ENCODE results near the gene FNDC3A. TPM values are rescaled to one million over a fixed set of nuclear protein-coding genes. Genes with fewer than 3 reads are reported as not detected.
A peak's percentile ranks its signal among the peaks of the same experiment; 100 is the strongest.

The FNDC3A gene
- total and polyA plus RNA-seq, 4 donors: 25.2 to 89.5 (median 32.1) TPM

DNA sequence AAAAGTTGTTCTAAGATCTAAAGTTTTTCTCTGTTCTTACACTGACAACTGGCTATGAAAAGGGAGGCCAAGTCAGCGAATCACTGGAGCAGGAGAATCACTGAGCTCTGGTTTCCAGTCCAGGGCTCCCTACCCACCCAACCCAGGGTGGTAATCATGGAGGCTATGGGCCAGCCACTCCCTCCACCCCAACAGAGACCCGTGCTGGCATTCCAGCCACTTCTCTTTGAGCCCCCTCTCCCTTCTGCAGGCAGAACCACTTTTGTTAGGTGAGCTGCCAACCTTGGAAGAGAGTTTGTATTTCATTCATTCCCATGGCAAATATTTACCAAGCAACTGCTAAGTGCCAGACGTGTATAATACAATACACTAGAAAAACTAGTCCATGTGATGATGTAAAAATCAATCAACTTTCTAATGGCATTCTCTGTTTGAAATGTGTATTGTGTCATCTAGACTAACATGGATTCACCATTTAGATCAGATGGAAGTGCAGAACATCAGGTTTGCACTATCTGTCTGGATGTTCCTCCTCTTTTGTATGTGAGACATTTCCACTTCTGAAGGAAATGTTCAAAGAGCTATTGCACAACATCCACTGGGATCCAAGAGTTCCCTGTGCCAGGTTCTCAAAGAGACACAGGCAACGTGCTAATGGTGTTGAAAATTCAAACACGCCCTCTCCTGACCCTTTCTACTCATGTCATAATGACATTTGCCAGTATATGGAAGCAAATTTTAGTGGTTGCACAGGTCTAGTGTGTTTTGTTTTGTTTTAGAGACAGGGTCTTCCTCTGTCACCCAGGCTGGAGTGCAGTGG, 249.7 kb downstream of the FNDC3A start (continued):
- TF ChIP-seq, protein P1, sequence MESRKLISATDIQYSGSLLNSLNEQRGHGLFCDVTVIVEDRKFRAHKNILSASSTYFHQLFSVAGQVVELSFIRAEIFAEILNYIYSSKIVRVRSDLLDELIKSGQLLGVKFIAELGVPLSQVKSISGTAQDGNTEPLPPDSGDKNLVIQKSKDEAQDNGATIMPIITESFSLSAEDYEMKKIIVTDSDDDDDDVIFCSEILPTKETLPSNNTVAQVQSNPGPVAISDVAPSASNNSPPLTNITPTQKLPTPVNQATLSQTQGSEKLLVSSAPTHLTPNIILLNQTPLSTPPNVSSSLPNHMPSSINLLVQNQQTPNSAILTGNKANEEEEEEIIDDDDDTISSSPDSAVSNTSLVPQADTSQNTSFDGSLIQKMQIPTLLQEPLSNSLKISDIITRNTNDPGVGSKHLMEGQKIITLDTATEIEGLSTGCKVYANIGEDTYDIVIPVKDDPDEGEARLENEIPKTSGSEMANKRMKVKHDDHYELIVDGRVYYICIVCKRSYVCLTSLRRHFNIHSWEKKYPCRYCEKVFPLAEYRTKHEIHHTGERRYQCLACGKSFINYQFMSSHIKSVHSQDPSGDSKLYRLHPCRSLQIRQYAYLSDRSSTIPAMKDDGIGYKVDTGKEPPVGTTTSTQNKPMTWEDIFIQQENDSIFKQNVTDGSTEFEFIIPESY (IDR thresholded peaks at IDR 0.05): no peak
- TF ChIP-seq EGR1 (IDR thresholded peaks at IDR 0.05; ENCODE audit: low read depth in 2 of 2) (no peak), FOXA2 (IDR thresholded peaks at IDR 0.05) (no peak), YY1 (IDR thresholded peaks at IDR 0.05) (peak; percentile 55), TAF1 (conservative IDR thresholded peaks at IDR 0.05) (no peak)
- TF ChIP-seq, protein P2, sequence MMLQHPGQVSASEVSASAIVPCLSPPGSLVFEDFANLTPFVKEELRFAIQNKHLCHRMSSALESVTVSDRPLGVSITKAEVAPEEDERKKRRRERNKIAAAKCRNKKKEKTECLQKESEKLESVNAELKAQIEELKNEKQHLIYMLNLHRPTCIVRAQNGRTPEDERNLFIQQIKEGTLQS (IDR thresholded peaks at IDR 0.05): peak; percentile 33

GRCh38 chr13:49226613-49227012, 250.9 kb downstream of the FNDC3A start:
- Histone ChIP-seq H3K4me1 (ENCODE audit: control insufficient read depth in 4 of 4, insufficient read depth in 4 of 4, low read length in 3 of 4) (peaks cover 3 to 8% (median 8%) of the 10 kb centered on the region in 4 donors), H3K4me3 (ENCODE audit: low read depth in 1 of 3, low read length in 3 of 3) (no peak overlapping the region), H3K9ac (ENCODE audit: low read depth in 1 of 2, low read length in 2 of 2) (no peak overlapping the region), H3K9me3 (ENCODE audit: control insufficient read depth in 4 of 4, low read length in 3 of 4) (no peaks in the 10 kb centered on the region), H3K27ac (ENCODE audit: low read depth in 1 of 2, low read length in 2 of 2) (no peak overlapping the region), H3K36me3 (ENCODE audit: control insufficient read depth in 4 of 4, insufficient read depth in 3 of 4, low read depth in 1 of 4, low read length in 3 of 4) (no peaks in the 10 kb centered on the region), H3K27me3 (ENCODE audit: control insufficient read depth in 4 of 4, insufficient read depth in 4 of 4, low read length in 3 of 4) (no peaks in the 10 kb centered on the region)
- WGBS: 81% methylated on average over 5 of the region's 5 CpGs
- TF ChIP-seq RAD21 (IDR thresholded peaks at IDR 0.05): no peak
- TF ChIP-seq, protein P1 (IDR thresholded peaks at IDR 0.05): no peak
- TF ChIP-seq HNF4G (IDR thresholded peaks at IDR 0.05): no peak
- TF ChIP-seq FOXA2 (IDR thresholded peaks at IDR 0.05): no peak
- no peak for TF ChIP-seq EGR1 (IDR thresholded peaks at IDR 0.05; ENCODE audit: low read depth in 2 of 2)
- no peak for TF ChIP-seq MAX (IDR thresholded peaks at IDR 0.05)
- no peak for DNase-seq (ENCODE audit: low spot score)

GRCh38 chr13:49234741-49235140, 259.0 kb downstream of the FNDC3A start:
- no peak overlapping the region for H3K9ac ChIP-seq (ENCODE audit: low read depth in 1 of 2, low read length in 2 of 2)
- peaks cover 0 to 7% (median 4%) of the 10 kb centered on the region in 4 donors for H3K4me1 ChIP-seq (ENCODE audit: control insufficient read depth in 4 of 4, insufficient read depth in 4 of 4, low read length in 3 of 4)
- H3K9me3 ChIP-seq (ENCODE audit: control insufficient read depth in 4 of 4, low read length in 3 of 4): no peaks in the 10 kb centered on the region
- H3K4me3 ChIP-seq (ENCODE audit: low read depth in 1 of 3, low read length in 3 of 3): no peak overlapping the region
- no peaks in the 10 kb centered on the region for H3K36me3 ChIP-seq (ENCODE audit: control insufficient read depth in 4 of 4, insufficient read depth in 3 of 4, low read depth in 1 of 4, low read length in 3 of 4)
- WGBS: 82% methylated on average over 3 of the region's 3 CpGs
- no peak for DNase-seq (ENCODE audit: low spot score)
- TF ChIP-seq SP1 (IDR thresholded peaks at IDR 0.05) (no peak), RAD21 (IDR thresholded peaks at IDR 0.05) (no peak), JUND (IDR thresholded peaks at IDR 0.05) (no peak), EGR1 (IDR thresholded peaks at IDR 0.05; ENCODE audit: low read depth in 2 of 2) (no peak), RXRA (IDR thresholded peaks at IDR 0.05) (no peak), FOXA2 (IDR thresholded peaks at IDR 0.05) (no peak), MAX (IDR thresholded peaks at IDR 0.05) (no peak), HNF4A (conservative IDR thresholded peaks at IDR 0.05) (no peak), FOXA1 (IDR thresholded peaks at IDR 0.05) (no peak), TAF1 (conservative IDR thresholded peaks at IDR 0.05) (no peak)
- TF ChIP-seq, protein P1 (IDR thresholded peaks at IDR 0.05): no peak
- TF ChIP-seq, protein P2 (IDR thresholded peaks at IDR 0.05): no peak
- no peaks in the 10 kb centered on the region for H3K27me3 ChIP-seq (ENCODE audit: control insufficient read depth in 4 of 4, insufficient read depth in 4 of 4, low read length in 3 of 4)
- no peak overlapping the region for H3K27ac ChIP-seq (ENCODE audit: low read depth in 1 of 2, low read length in 2 of 2)
